OCI-LY1 (cell line): ENCODE results near the gene CPT1C.

Experiments used
- EZH2 ChIP-seq: fragments of 200-600 bp; sonication (generic), shearing (Covaris generic); IDR thresholded peaks from 2 replicates; pipeline ENCODE4 v1.8.0; 2017; ENCODE audit warnings: borderline replicate concordance, mixed run types, mild to moderate bottlenecking, antibody characterized with exemption, low read length, moderate library complexity, mixed read lengths
- TF ChIP-seq, protein P1 (sequence below): fragments of 200-600 bp; sonication (generic), shearing (Covaris generic); IDR thresholded peaks from 2 replicates; pipeline ENCODE4 v1.5.1; 2017; ENCODE audit warnings: mild to moderate bottlenecking, antibody characterized with exemption, low read length, moderate library complexity, mixed read lengths

DNA sequence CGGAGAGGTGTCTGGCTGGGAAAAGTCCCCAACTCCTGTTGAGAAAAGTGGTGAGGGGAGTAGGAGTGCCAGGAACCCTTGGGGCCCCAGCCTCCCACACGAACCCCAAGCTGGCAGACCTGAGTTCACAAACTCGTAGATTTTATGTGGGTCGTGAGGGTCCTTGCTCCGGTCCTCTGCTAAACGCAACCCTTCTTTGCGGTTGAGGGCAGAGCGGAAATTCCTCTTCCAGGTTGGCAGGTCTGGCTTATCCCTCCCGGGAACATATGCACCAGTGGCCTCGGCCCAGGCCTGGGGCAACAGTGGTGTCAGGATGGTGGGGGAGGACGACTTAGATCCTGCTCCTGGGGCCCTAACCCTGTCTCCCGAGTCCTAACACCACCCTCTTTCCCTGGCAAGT lies 27.7 kb upstream of the CPT1C start:
- TF ChIP-seq, protein P1, sequence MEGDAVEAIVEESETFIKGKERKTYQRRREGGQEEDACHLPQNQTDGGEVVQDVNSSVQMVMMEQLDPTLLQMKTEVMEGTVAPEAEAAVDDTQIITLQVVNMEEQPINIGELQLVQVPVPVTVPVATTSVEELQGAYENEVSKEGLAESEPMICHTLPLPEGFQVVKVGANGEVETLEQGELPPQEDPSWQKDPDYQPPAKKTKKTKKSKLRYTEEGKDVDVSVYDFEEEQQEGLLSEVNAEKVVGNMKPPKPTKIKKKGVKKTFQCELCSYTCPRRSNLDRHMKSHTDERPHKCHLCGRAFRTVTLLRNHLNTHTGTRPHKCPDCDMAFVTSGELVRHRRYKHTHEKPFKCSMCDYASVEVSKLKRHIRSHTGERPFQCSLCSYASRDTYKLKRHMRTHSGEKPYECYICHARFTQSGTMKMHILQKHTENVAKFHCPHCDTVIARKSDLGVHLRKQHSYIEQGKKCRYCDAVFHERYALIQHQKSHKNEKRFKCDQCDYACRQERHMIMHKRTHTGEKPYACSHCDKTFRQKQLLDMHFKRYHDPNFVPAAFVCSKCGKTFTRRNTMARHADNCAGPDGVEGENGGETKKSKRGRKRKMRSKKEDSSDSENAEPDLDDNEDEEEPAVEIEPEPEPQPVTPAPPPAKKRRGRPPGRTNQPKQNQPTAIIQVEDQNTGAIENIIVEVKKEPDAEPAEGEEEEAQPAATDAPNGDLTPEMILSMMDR: no peak
- TF ChIP-seq EZH2: no peak
